ENCODE data around the gene ST8SIA6.

Gene ST8SIA6

GRCh38 chr10:17429490-17429889, 24.9 kb downstream of the ST8SIA6 start:
- TF ChIP-seq, protein P1, sequence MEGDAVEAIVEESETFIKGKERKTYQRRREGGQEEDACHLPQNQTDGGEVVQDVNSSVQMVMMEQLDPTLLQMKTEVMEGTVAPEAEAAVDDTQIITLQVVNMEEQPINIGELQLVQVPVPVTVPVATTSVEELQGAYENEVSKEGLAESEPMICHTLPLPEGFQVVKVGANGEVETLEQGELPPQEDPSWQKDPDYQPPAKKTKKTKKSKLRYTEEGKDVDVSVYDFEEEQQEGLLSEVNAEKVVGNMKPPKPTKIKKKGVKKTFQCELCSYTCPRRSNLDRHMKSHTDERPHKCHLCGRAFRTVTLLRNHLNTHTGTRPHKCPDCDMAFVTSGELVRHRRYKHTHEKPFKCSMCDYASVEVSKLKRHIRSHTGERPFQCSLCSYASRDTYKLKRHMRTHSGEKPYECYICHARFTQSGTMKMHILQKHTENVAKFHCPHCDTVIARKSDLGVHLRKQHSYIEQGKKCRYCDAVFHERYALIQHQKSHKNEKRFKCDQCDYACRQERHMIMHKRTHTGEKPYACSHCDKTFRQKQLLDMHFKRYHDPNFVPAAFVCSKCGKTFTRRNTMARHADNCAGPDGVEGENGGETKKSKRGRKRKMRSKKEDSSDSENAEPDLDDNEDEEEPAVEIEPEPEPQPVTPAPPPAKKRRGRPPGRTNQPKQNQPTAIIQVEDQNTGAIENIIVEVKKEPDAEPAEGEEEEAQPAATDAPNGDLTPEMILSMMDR (IDR thresholded peaks at IDR 0.05; ENCODE audit: low read depth, low read length) = no peak
- no peak for TF ChIP-seq EZH2phosphoT487 (IDR thresholded peaks at IDR 0.05; ENCODE audit: low read depth)
- H2AFZ ChIP-seq (ENCODE audit: low read depth, low read length) = no peak overlapping the region
- H3K9ac ChIP-seq (ENCODE audit: low read length) = no peak overlapping the region

DNA sequence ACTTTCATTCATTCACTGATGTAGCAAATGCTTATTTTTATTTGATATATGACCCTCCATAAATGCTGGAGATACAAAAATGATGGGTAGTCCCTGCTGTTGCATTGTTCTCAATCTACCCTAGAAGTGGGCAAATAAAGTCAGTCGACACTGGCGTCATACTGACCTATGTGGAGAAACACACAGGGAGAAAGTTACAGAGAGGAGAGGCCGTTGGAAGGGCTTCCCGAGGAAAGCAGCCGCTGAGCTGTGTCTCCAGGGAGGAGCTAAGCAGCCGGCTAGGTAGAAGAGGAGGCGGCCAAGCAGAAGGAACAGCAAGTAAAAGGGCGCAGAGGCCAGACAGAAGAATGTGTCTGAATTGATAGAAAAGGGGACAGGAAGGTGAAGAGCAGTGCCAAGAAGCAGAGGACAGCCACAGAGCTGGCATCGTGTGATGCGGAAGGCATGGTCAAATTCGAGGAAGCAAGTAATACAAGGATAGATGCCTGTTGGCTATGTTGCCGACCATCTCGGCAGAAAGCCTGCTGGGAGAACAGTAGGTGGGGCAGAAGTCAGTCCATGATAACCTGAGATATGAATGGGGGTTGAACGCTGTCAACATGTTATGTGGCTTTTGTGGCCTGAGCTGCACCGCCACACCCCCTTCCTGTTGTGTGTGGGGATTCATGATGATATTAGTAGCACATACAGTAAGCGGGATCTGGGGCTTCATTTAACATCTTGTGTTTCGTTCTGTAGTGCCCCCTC, 25.9 kb downstream of the ST8SIA6 start:
- TF ChIP-seq, protein P1 (IDR thresholded peaks at IDR 0.05; ENCODE audit: low read depth, low read length) = no peak
- no peak for TF ChIP-seq EZH2phosphoT487 (IDR thresholded peaks at IDR 0.05; ENCODE audit: low read depth)
- Histone ChIP-seq H3K4me2 (ENCODE audit: low read length) (peak overlapping the region; percentile 24; the same call in 1 of the 2 replicates), H3K36me3 (replicated peaks; ENCODE audit: low read depth, low read length) (no peaks in the 10 kb centered on the region), H3K79me2 (ENCODE audit: low read length) (no peaks in the 10 kb centered on the region), H2AFZ (ENCODE audit: low read depth, low read length) (no peak overlapping the region), H3K27ac (ENCODE audit: low read length) (no peak overlapping the region), H3K9ac (ENCODE audit: low read length) (no peak overlapping the region), H3K4me3 (ENCODE audit: low read length) (no peak overlapping the region), H3K4me1 (ENCODE audit: low read length) (no peaks in the 10 kb centered on the region), H3K9me3 (ENCODE audit: insufficient read depth, low read length) (no peaks in the 10 kb centered on the region), H4K20me1 (ENCODE audit: insufficient read depth, low read length) (no peaks in the 10 kb centered on the region), H3K27me3 (ENCODE audit: low read depth, low read length) (peaks cover 20% of the 10 kb centered on the region; the same call in 1 of the 2 replicates)

More at GRCh38 chr10:17429490-17429889, 24.9 kb downstream of the ST8SIA6 start:
- H3K9me3 ChIP-seq (ENCODE audit: insufficient read depth, low read length) = no peaks in the 10 kb centered on the region
- H3K4me3 ChIP-seq (ENCODE audit: low read length) = no peak overlapping the region
- H4K20me1 ChIP-seq (ENCODE audit: insufficient read depth, low read length) = no peaks in the 10 kb centered on the region
- H3K4me2 ChIP-seq (ENCODE audit: low read length) = peak overlapping the region; percentile 24; the same call in 1 of the 2 replicates
- H3K4me1 ChIP-seq (ENCODE audit: low read length) = no peaks in the 10 kb centered on the region
- no peaks in the 10 kb centered on the region for H3K79me2 ChIP-seq (ENCODE audit: low read length)
- H3K27me3 ChIP-seq (ENCODE audit: low read depth, low read length) = peaks cover 26% of the 10 kb centered on the region
- no peaks in the 10 kb centered on the region for H3K36me3 ChIP-seq (replicated peaks; ENCODE audit: low read depth, low read length)
- no peak overlapping the region for H3K27ac ChIP-seq (ENCODE audit: low read length)

- Histone ChIP-seq H3K79me2 (ENCODE audit: low read length) (no peaks in the 10 kb centered on the region), H3K27me3 (ENCODE audit: low read depth, low read length) (peaks cover 20% of the 10 kb centered on the region; the same call in 1 of the 2 replicates), H3K4me2 (ENCODE audit: low read length) (no peak overlapping the region), H2AFZ (ENCODE audit: low read depth, low read length) (no peak overlapping the region), H3K9ac (ENCODE audit: low read length) (no peak overlapping the region), H3K4me1 (ENCODE audit: low read length) (no peaks in the 10 kb centered on the region), H3K36me3 (replicated peaks; ENCODE audit: low read depth, low read length) (no peaks in the 10 kb centered on the region), H4K20me1 (ENCODE audit: insufficient read depth, low read length) (no peaks in the 10 kb centered on the region), H3K27ac (ENCODE audit: low read length) (no peak overlapping the region), H3K4me3 (ENCODE audit: low read length) (no peak overlapping the region), H3K9me3 (ENCODE audit: insufficient read depth, low read length) (no peaks in the 10 kb centered on the region)
- no peak for TF ChIP-seq EZH2phosphoT487 (IDR thresholded peaks at IDR 0.05; ENCODE audit: low read depth)
- TF ChIP-seq, protein P1 (IDR thresholded peaks at IDR 0.05; ENCODE audit: low read depth, low read length) = no peak
Measured at GRCh38 chr10:17427666-17428350, 26.6 kb downstream of the ST8SIA6 start.

DNA sequence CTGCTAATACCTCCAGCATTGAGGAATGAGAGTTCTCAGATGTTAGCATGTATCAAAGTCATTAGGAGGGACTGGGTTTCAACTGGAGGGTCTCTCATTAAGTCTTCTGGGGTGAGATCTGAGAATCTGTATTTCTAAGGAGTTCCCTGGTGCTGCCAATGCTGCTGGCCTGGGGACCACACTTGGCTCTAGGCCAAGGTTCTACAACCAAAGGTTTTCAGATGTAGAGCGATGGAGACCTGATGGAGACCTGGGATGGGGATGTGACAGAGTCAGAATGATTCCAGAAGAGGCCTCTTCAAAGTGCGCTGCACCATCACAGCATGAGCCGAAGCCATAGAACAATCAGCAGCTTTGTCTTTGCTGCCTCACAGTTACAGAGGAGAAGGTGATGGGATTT, 27.2 kb downstream of the ST8SIA6 start:
- Histone ChIP-seq H3K9me3 (ENCODE audit: insufficient read depth, low read length) (no peaks in the 10 kb centered on the region), H3K4me2 (ENCODE audit: low read length) (no peak overlapping the region), H3K27ac (ENCODE audit: low read length) (no peak overlapping the region), H3K27me3 (ENCODE audit: low read depth, low read length) (peaks cover 19% of the 10 kb centered on the region; the same call in 1 of the 2 replicates), H3K9ac (ENCODE audit: low read length) (no peak overlapping the region), H3K79me2 (ENCODE audit: low read length) (no peaks in the 10 kb centered on the region), H2AFZ (ENCODE audit: low read depth, low read length) (no peak overlapping the region), H3K4me1 (ENCODE audit: low read length) (no peaks in the 10 kb centered on the region), H3K4me3 (ENCODE audit: low read length) (no peak overlapping the region), H4K20me1 (ENCODE audit: insufficient read depth, low read length) (no peaks in the 10 kb centered on the region), H3K36me3 (replicated peaks; ENCODE audit: low read depth, low read length) (no peaks in the 10 kb centered on the region)
- TF ChIP-seq EZH2phosphoT487 (IDR thresholded peaks at IDR 0.05; ENCODE audit: low read depth) = no peak
